Astrocyte of the hippocampus (primary cell): Measurements from ENCODE around the gene BTBD8.
"Not testable (repeated sequence)": the region's sequence is repeated elsewhere in the genome, so short reads cannot be mapped to it uniquely, and the experiment has no call there.

ENCODE experiments used
- DNase-seq: peaks from one replicate; pipeline ENCODE4 v3.0.0; 2011; ENCODE audit warnings: low read depth, low spot score

The BTBD8 gene

GRCh38 chr1:92080128-92080985, at the start of gene BTBD8:
TSS of gene BTBD8 (plus strand) at chr1:92080345. CDS start at chr1:92080572, 227 bp downstream.
- DNase-seq = peak; percentile 85

- peak; percentile 76 for DNase-seq
Measured at GRCh38 chr1:92030656-92031107, 49.5 kb upstream of the BTBD8 start.

GRCh38 chr1:92031281-92032110, 48.6 kb upstream of the BTBD8 start:
- DNase-seq = no peak

GRCh38 chr1:92037400-92037799, 42.7 kb upstream of the BTBD8 start:
- DNase-seq = peak; percentile 36

- DNase-seq = no peak
Measured at GRCh38 chr1:92038695-92039346, 41.3 kb upstream of the BTBD8 start.

- DNase-seq = no peak
Measured at GRCh38 chr1:92040971-92041370, 39.2 kb upstream of the BTBD8 start.

- DNase-seq = no peak
Measured at GRCh38 chr1:92043621-92044020, 36.5 kb upstream of the BTBD8 start.

GRCh38 chr1:92045766-92046495, 34.2 kb upstream of the BTBD8 start:
- no peak for DNase-seq

- no peak for DNase-seq
Measured at GRCh38 chr1:92051948-92052347, 28.2 kb upstream of the BTBD8 start.

- no peak for DNase-seq
Measured at GRCh38 chr1:92065042-92065441, 15.1 kb upstream of the BTBD8 start.

GRCh38 chr1:92066321-92066720, 13.8 kb upstream of the BTBD8 start:
- no peak for DNase-seq

GRCh38 chr1:92070892-92071291, 9.3 kb upstream of the BTBD8 start:
- no peak for DNase-seq

- not testable (repeated sequence) for DNase-seq
Measured at GRCh38 chr1:92074446-92074845, 5.7 kb upstream of the BTBD8 start.

- no peak for DNase-seq
Measured at GRCh38 chr1:92075311-92075710, 4.8 kb upstream of the BTBD8 start, which contains the start of gene SETSIP. TSS of gene SETSIP (minus strand) at chr1:92075411. CDS start at chr1:92075411, 0 bp downstream.

- no peak for DNase-seq
Measured at GRCh38 chr1:92076363-92076762, 3.8 kb upstream of the BTBD8 start.

- not testable (repeated sequence) for DNase-seq
Measured at GRCh38 chr1:92078077-92078476, 2.1 kb upstream of the BTBD8 start.

GRCh38 chr1:92079441-92079840, 704 bp upstream of the BTBD8 start:
- no peak for DNase-seq

- no peak for DNase-seq
Measured at GRCh38 chr1:92081031-92081430, 886 bp downstream of the BTBD8 start.

GRCh38 chr1:92084651-92085050, 4.5 kb downstream of the BTBD8 start:
- DNase-seq = no peak

GRCh38 chr1:92085727-92086126, 5.6 kb downstream of the BTBD8 start:
- DNase-seq = peak; percentile 12

- DNase-seq = no peak
Measured at GRCh38 chr1:92087542-92087941, 7.4 kb downstream of the BTBD8 start.
